MCF 10A (cell line): Measurements from ENCODE around the gene TMC8. TPM values are rescaled to one million over a fixed set of nuclear protein-coding genes. Genes with fewer than 3 reads are reported as not detected.

Source experiments
- BruUV-seq: library from RNA; stranded (reverse); fragments of 400-500 nt; replicated peaks from 2 replicates; lab custom pipeline; 2021; lab: Mats Ljungman, UMichigan
- CTCF ChIA-PET: fragments of 300-600 bp; sonication (Branson Sonifier 250); formaldehyde crosslinking; extraction: SDS; loops from one replicate; lab custom pipeline; 2021; ENCODE audit warnings: antibody characterized with exemption, inconsistent platforms; lab: Yijun Ruan, JAX
- POLR2A ChIA-PET: fragments of 300-600, 350-650 bp; sonication (Branson Sonifier 250); formaldehyde crosslinking; extraction: SDS; loops from one replicate; lab custom pipeline; 2020; ENCODE audit warnings: antibody characterized with exemption, inconsistent platforms; lab: Yijun Ruan, JAX
- DNase-seq: peaks from one replicate; pipeline ENCODE4 v3.0.0-alpha.2; 2018; ENCODE audit not compliant: unreplicated experiment
- H3K27ac Mint-ChIP-seq: one replicate; pipeline ENCODE4 v1.8.0; 2022; ENCODE audit warnings: mild to moderate bottlenecking, low read depth, mixed read lengths; ENCODE audit not compliant: unreplicated experiment
- H3K27me3 Mint-ChIP-seq: one replicate; pipeline ENCODE4 v1.8.0; 2022; ENCODE audit warnings: mixed read lengths; ENCODE audit not compliant: insufficient read depth, unreplicated experiment
- H3K36me3 Mint-ChIP-seq: one replicate; pipeline ENCODE4 v1.8.0; 2022; ENCODE audit warnings: mild to moderate bottlenecking, moderate library complexity, mixed read lengths; ENCODE audit not compliant: insufficient read depth, unreplicated experiment
- H3K4me1 Mint-ChIP-seq: one replicate; pipeline ENCODE4 v1.8.0; 2022; ENCODE audit warnings: mixed read lengths; ENCODE audit not compliant: insufficient read depth, unreplicated experiment
- H3K4me3 Mint-ChIP-seq: one replicate; pipeline ENCODE4 v1.8.0; 2022; ENCODE audit warnings: mild to moderate bottlenecking, moderate library complexity, mixed read lengths; ENCODE audit not compliant: unreplicated experiment
- H3K9me3 Mint-ChIP-seq: one replicate; pipeline ENCODE4 v1.8.0; 2022; ENCODE audit warnings: mixed read lengths; ENCODE audit not compliant: unreplicated experiment
- intact Hi-C: fragments of 100-400 bp; cut with micrococcal nuclease; formaldehyde crosslinking; loops from 2 replicates; pipeline ENCODE4 v1.14.1; 2022
- total RNA-seq: library from RNA; stranded (reverse); gene quantifications from 2 replicates; pipeline ENCODE4 v1.2.3, GENCODE V29; 2022
- TF ChIP-seq, protein P1 (sequence below): fragments of 200-600 bp; IDR thresholded peaks from one replicate; pipeline ENCODE4 v1.8.0; 2022; ENCODE audit warnings: antibody characterized with exemption, mild to moderate bottlenecking; ENCODE audit not compliant: unreplicated experiment

Gene TMC8
- total RNA-seq, 1 experiment from 2014 or later: not detected

GRCh38 chr17:78132767-78133178, 2.2 kb downstream of the TMC8 start:
- no peak for DNase-seq
- H3K4me1 Mint-ChIP-seq: no peaks in the 10 kb centered on the region
- intact Hi-C loops: no loop called here
- H3K9me3 Mint-ChIP-seq: no peaks in the 10 kb centered on the region
- H3K27me3 Mint-ChIP-seq: peaks cover 13% of the 10 kb centered on the region
- no peak overlapping the region for H3K4me3 Mint-ChIP-seq
- TF ChIP-seq, protein P1, sequence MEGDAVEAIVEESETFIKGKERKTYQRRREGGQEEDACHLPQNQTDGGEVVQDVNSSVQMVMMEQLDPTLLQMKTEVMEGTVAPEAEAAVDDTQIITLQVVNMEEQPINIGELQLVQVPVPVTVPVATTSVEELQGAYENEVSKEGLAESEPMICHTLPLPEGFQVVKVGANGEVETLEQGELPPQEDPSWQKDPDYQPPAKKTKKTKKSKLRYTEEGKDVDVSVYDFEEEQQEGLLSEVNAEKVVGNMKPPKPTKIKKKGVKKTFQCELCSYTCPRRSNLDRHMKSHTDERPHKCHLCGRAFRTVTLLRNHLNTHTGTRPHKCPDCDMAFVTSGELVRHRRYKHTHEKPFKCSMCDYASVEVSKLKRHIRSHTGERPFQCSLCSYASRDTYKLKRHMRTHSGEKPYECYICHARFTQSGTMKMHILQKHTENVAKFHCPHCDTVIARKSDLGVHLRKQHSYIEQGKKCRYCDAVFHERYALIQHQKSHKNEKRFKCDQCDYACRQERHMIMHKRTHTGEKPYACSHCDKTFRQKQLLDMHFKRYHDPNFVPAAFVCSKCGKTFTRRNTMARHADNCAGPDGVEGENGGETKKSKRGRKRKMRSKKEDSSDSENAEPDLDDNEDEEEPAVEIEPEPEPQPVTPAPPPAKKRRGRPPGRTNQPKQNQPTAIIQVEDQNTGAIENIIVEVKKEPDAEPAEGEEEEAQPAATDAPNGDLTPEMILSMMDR: no peak
- no peak overlapping the region for H3K27ac Mint-ChIP-seq
- ChIA-PET POLR2A (no interaction called here), CTCF (no interaction called here)
- no TSS peak for BruUV-seq
- H3K36me3 Mint-ChIP-seq: no peaks in the 10 kb centered on the region

- no peak for DNase-seq
- Mint-ChIP-seq H3K9me3 (no peaks in the 10 kb centered on the region), H3K27me3 (peaks cover 13% of the 10 kb centered on the region), H3K4me3 (no peak overlapping the region), H3K36me3 (no peaks in the 10 kb centered on the region), H3K4me1 (no peaks in the 10 kb centered on the region), H3K27ac (no peak overlapping the region)
- CTCF ChIA-PET: no interaction called here
- POLR2A ChIA-PET: no interaction called here
- TF ChIP-seq, protein P1: no peak
- intact Hi-C loops: no loop called here
- BruUV-seq: no TSS peak
These were observed 2.8 kb downstream of the TMC8 start for GRCh38 chr17:78133179-78133951.

GRCh38 chr17:78133971-78134898, 3.7 kb downstream of the TMC8 start:
- TF ChIP-seq, protein P1: peak; percentile 29

More at GRCh38 chr17:78133971-78134898, 3.7 kb downstream of the TMC8 start:
- CTCF ChIA-PET: interaction anchor here (0.7 kb wide), 1 partner anchor 115 kb away, joined by 3 read pairs; no protein-coding TSS in a partner anchor
- Mint-ChIP-seq H3K36me3 (no peaks in the 10 kb centered on the region), H3K27me3 (peaks cover 13% of the 10 kb centered on the region), H3K4me3 (no peak overlapping the region), H3K4me1 (no peaks in the 10 kb centered on the region), H3K9me3 (no peaks in the 10 kb centered on the region), H3K27ac (no peak overlapping the region)
- DNase-seq: peak; percentile 71
- no TSS peak for BruUV-seq
- POLR2A ChIA-PET: no interaction called here
- intact Hi-C loops: no loop called here
